Glutamatergic neuron (in vitro differentiated cells): ENCODE results near the gene DGKB. TPM values are rescaled to one million over a fixed set of nuclear protein-coding genes. Genes with fewer than 3 reads are reported as not detected.

Experiments
- DNase-seq: peaks from one replicate; pipeline ENCODE4 v3.0.0; 2022
- H3K27ac Mint-ChIP-seq: one replicate; pipeline ENCODE4 v1.8.0; 2020; ENCODE audit warnings: mild to moderate bottlenecking, mixed read lengths, inconsistent platforms; ENCODE audit not compliant: unreplicated experiment
- H3K27me3 Mint-ChIP-seq: one replicate; pipeline ENCODE4 v1.8.0; 2020; ENCODE audit warnings: mild to moderate bottlenecking, moderate library complexity, mixed read lengths, inconsistent platforms; ENCODE audit not compliant: unreplicated experiment
- H3K36me3 Mint-ChIP-seq: one replicate; pipeline ENCODE4 v1.8.0; 2020; ENCODE audit warnings: mild to moderate bottlenecking, mixed read lengths, inconsistent platforms; ENCODE audit not compliant: unreplicated experiment
- H3K4me1 Mint-ChIP-seq: one replicate; pipeline ENCODE4 v1.8.0; 2020; ENCODE audit warnings: mild to moderate bottlenecking, low read depth, mixed read lengths, inconsistent platforms; ENCODE audit not compliant: unreplicated experiment
- H3K4me3 Mint-ChIP-seq: one replicate; pipeline ENCODE4 v1.8.0; 2020; ENCODE audit warnings: mild to moderate bottlenecking, mixed read lengths, inconsistent platforms; ENCODE audit not compliant: unreplicated experiment
- H3K9me3 Mint-ChIP-seq: one replicate; pipeline ENCODE4 v1.8.0; 2020; ENCODE audit warnings: mild to moderate bottlenecking, moderate library complexity, mixed read lengths, inconsistent platforms; ENCODE audit not compliant: unreplicated experiment
- CTCF ChIP-seq: fragments of 200-600 bp; sonication (generic); IDR thresholded peaks from one replicate; pipeline ENCODE4 v1.5.0; 2021; ENCODE audit not compliant: partially characterized antibody, unreplicated experiment
- total RNA-seq: library from RNA; stranded (reverse); fragmentation: NEBNext Ultra II Directional; extraction: Animal tissue kit (Norgen Biotek cat#: 25700); gene quantifications from one replicate; pipeline ENCODE4 v1.2.1, GENCODE V29; 2021; ENCODE audit not compliant: unreplicated experiment

DGKB gene
- total RNA-seq, 1 donor from 2014 or later = 57.8 TPM

GRCh38 chr7:14341200-14341775, 561.3 kb downstream of the DGKB start:
- Mint-ChIP-seq H3K27me3 (no peaks in the 10 kb centered on the region), H3K4me1 (peaks cover 3% of the 10 kb centered on the region), H3K9me3 (no peaks in the 10 kb centered on the region), H3K36me3 (no peaks in the 10 kb centered on the region), H3K27ac (no peak overlapping the region), H3K4me3 (no peak overlapping the region)
- DNase-seq = no peak
- TF ChIP-seq CTCF = no peak

- Mint-ChIP-seq H3K27me3 (no peaks in the 10 kb centered on the region), H3K4me1 (peaks cover 3% of the 10 kb centered on the region), H3K4me3 (no peak overlapping the region), H3K27ac (no peak overlapping the region), H3K36me3 (no peaks in the 10 kb centered on the region), H3K9me3 (no peaks in the 10 kb centered on the region)
- TF ChIP-seq CTCF = no peak
- no peak for DNase-seq
Measured at GRCh38 chr7:14340393-14341074, 562.0 kb downstream of the DGKB start.

GRCh38 chr7:14339861-14340260, 562.7 kb downstream of the DGKB start:
- DNase-seq = no peak
- Mint-ChIP-seq H3K27ac (no peak overlapping the region), H3K36me3 (no peaks in the 10 kb centered on the region), H3K27me3 (no peaks in the 10 kb centered on the region), H3K9me3 (no peaks in the 10 kb centered on the region), H3K4me3 (no peak overlapping the region), H3K4me1 (peaks cover 3% of the 10 kb centered on the region)
- TF ChIP-seq CTCF = no peak

GRCh38 chr7:14336256-14336655, 566.3 kb downstream of the DGKB start:
- Mint-ChIP-seq H3K4me3 (no peak overlapping the region), H3K36me3 (no peaks in the 10 kb centered on the region), H3K27ac (no peak overlapping the region), H3K4me1 (peaks cover 3% of the 10 kb centered on the region), H3K9me3 (no peaks in the 10 kb centered on the region), H3K27me3 (no peaks in the 10 kb centered on the region)
- DNase-seq = no peak
- TF ChIP-seq CTCF = no peak

GRCh38 chr7:14332155-14332554, 570.4 kb downstream of the DGKB start:
- no peak overlapping the region for H3K4me3 Mint-ChIP-seq
- DNase-seq = no peak
- TF ChIP-seq CTCF = no peak
- no peak overlapping the region for H3K27ac Mint-ChIP-seq
- no peaks in the 10 kb centered on the region for H3K27me3 Mint-ChIP-seq
- no peaks in the 10 kb centered on the region for H3K9me3 Mint-ChIP-seq
- H3K4me1 Mint-ChIP-seq = no peaks in the 10 kb centered on the region
- no peaks in the 10 kb centered on the region for H3K36me3 Mint-ChIP-seq
